HG03139 (cell line): ENCODE data around the gene COL18A1.
A peak's percentile ranks its signal among the peaks of the same experiment; 100 is the strongest.
"Not testable (repeated sequence)": the region's sequence is repeated elsewhere in the genome, so short reads cannot be mapped to it uniquely, and the experiment has no call there.

Source experiments
- ATAC-seq: cut with Tn5 transposase; IDR thresholded peaks from one replicate; pipeline ENCODE4 v1.9.1; 2021; ENCODE audit not compliant: unreplicated experiment

COL18A1 gene

DNA sequence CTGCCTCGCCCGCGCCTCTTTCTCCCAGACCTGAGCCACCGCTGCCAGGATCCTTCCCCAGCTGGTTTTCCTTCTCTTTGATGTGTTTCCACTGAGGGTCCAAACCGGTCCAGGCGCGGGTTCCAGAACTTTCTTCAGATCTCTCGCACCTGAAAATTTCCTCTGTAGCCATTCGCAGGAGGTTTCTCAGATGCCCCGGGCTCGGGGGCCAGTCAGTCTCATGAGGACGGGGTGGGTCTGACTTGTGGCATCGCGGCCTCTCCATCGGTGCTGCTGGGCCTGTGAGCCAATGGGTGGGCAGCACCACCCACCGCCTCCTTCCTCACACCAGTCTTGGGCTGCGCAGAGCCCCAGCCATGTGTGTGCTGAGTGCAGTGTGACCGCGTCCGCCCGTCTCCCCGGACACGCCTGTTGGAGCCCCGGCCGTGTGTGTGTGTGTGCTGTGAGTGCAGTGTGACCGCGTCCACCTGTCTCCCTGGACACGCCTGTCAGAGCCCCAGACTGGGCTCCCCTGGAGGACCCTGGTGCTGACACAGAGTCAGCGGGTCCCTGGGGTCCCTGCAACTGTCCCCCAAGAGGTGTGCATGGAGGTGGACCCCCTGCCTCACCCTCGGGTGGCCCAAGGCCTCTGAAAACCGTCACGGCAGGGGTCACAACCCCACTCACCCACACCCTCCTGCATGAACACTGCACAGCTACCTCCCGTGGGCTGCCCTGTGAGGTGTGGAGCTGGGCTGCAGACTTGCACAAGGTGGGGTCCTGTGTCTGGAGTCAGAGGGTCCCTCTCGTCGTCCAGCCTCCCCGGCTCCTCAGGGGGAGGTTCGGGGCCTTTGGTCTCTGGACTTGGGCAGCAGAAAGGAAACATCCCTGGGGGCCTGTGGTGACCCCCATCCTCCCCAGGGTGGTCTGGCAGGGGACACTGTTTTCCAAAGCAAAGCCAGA lies 20.2 kb downstream of the COL18A1 start:
- no peak for ATAC-seq

DNA sequence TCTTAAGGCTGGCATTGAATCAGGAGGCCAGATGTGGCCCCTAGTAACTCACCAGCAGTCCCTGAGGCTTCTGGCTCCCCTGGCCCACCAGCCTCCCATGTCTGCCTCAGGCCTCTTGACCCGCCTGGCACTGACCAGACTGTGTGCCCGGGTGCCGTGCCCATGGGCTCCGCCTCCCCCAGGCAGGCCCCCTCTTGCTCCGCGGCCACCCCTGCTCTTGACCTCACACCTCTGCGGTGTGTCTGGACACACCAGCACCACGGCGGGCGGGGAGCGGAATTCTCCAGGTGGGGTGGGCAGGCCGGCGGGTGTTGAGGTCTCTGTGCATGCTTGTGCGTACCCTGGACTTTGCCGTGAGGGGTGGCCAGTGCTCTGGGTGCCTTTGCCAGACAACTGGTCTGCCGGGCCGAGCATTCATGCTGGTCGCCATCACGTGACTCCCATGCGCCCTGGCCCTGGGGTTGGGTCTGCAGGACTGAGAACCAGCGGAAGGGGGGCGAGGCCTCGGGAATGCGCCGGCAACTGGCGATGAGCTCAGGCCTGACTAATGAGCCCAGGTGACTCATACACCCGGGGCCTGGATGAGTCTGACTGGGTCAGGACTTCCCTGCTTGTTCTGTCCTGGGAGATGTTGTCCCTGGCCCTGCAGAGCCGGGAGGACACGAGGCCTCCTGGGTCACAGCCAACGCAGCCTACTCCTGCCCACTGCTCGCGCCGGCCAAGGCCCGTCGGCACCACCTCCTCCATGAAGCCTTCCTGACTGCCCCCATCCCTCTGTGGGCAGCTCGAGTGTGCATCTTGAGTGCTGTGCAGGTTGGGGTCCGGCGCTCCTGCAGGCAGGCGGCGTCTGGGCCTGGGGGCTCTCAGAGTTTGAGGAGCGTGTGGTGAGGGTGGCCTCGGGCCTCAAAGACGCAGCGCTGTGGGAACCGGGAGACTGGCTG lies 22.6 kb downstream of the COL18A1 start:
- no peak for ATAC-seq

DNA sequence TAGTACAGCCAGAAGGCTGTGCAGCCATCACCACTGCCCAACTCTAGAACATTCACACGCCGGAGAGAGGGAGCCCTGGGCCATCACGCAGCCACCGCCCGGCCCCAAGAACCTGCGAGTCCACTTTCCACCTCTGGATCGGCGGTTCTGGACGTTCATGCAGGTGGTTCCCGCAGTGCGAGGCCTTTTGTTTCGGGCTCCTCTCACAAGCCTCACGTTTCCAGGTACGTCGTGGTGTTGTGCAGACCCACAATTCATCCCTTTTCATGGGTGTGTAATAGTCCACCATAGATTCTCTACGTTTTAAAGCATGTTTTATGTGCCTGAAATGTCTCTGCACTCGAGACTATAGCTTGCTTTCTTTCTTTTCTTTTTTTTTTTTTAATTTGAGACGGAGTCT lies 23.6 kb downstream of the COL18A1 start:
- ATAC-seq: no peak

DNA sequence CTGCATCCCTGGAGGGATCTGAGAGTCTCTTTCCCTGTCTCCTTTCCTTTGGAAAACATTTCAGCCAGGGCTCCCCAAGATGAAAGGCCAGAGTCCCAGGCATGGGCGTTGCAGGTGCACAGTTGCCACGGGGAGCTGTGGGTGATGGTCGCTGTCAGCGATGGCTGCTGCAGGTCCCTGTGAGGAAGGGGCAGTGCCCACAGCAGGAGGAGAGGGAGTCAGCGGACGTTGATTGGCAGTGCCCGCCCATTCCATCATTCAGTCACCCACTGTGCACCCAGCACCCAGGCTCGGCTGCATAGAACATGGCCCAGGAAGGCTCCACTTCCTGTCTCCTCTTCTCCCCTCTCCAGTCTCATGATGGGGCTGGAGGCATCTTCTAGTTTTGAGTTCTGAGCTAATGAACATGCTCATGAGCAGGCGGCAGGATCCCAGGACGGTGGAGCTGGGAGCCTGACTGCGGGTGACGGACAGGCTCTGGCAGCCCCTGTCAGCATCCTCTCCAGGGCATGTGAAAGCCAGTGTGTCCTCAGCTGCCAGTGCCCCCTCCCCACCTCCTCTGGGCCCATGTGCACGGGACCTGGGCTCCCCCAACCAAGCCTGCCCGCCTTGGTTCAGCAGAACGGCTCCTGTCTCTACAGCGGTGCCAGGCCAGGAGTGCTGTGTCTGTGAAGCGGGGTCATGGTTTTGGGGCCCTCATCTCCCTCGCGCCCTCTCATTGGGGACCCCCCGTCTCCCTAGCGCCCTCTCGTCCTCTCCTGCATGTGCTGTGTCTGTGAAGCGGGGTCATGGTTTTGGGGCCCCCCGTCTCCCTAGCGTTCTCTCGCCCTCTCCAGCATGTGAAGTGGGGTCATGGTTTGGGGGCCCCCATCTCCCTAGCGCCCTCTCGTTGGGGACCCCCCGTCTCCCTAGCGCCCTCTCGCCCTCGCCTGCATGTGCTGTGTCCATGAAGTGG lies 24.5 kb downstream of the COL18A1 start:
- ATAC-seq: no peak

DNA sequence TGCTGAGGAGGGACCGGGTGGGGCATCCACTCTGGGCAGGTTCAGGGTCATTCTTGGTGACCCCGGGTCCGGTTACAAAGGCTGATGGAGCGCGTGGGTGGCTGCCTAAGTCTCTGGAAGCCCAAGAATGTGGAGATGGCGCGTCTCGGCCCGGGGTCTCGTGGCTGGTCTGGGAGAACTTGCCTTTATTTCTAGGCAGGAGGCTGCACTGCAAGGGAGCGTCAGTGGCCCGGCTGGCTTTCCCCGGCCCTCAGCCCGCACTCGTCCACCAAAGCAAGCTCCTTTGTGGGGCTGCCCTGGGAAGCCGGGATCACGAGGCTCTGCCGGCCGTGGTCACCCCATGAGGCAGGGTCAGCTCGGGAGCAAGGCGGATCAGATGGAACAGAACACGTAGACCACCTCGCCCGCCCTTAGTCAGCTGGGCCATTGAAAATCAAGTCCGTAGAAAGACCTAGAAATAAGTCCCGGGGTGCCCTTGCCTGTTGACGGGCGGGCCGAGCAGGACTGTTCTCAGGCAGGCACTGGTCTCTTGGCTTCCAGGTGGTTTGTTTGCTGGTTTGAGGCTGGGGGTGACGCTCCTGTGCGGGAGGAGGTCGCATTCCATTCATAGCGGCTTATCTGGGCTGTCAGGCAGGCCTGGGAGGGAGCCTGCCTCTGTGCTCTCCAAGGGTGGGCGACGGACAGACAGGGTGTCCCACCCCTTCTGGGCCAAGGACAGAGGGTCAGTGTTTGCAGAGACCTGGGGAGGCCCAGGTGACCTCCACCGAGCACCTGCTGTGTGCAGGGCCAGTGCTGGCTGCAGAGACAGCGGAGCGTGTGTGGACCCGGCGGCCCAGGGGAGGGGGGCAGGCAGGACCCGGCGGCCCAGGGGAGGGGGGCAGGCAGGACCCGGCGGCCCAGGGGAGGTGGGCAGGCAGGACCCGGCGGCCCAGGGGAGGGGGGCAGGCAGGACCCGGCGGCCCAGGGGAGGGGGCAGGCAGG lies 25.8 kb downstream of the COL18A1 start:
- no peak for ATAC-seq

DNA sequence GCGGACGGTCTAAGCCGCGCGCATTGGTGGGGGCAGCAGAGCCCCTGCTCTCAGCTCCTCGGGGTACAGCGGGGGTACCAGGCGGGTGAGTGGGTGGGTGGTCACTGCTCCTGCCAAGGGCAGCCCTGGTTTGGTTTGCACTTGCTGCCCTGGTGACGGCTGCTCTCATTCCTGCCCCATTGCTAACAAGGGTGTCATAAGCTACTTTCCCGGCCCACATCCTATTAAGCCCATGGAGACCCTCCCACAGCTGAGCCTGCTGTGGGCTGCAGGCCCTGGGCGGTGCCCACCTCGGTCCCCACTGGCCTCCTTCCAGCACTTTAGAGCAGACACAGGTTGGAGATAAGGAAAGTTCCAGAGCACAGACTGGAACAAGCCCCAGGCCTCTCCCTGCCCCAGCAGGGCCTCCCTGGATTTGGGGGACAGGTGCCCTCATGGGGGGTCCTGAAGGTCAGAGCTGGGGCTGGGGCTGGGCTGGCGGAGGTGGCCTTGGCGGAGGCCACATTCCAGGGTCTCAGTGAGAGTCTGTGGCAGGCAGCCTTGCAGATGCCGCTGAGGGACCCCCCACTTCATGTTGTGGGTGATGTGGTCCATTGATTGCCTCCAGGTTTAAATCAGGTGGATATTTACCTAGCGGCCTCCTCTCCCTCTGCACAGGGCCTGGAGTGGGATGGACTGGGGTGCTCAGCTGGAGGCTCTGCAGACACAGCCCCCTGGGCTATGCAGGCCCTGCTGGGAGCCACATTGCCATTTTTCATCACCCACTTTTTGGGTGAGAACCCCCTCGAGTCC lies 27.0 kb downstream of the COL18A1 start:
- ATAC-seq: no peak

DNA sequence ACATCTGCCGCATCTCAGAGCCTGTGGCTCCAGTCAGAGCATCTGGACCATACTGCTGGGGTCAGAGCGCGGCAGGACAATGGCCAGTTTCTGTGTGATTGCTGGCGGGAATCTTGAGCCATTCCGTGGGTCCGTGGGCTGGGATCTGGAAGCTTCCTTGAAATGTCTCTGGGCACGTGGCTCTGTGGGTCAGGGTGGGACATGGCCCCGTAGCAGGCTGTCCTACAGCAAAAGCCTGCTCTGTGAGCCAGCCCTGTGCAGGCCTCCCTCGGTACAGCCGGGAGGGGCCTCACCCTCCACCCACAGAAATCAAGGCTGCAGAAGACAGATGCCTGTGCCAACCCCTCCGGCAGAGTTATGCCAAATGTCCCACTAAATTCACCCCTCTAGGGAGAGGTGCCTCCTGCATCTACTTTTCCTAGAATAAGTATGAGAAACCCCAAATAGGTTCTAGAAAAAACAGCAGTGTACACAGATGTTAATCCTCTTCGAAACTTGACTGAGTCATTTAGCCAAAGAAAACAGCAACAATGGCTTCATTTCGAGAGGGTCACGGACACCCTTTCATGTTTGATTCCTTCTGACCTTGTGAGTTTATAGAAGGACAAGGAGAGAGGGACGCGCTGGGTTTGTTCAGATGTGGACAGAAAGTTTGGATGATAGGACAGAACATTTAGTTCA lies 27.8 kb downstream of the COL18A1 start:
- no peak for ATAC-seq

DNA sequence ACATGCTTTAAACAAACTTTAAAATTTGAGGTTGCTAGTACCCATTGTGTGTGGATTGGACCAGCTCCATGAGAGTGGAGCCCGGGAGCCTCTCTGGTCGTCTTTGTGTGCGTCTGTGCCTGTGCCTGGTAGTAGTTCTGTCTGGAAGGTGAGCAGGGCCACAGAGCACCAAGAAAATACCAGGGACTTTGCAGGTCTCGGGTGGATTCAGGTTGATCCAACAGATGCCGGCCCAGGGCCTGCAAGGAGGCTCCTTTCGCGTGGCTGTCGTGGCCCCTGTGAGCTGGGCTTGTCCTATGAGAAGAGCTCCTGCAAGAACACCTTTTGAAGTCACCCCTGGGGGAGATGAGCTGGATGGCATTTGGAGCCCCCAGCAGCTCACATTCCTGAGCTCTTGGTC lies 28.3 kb downstream of the COL18A1 start:
- ATAC-seq: no peak

DNA sequence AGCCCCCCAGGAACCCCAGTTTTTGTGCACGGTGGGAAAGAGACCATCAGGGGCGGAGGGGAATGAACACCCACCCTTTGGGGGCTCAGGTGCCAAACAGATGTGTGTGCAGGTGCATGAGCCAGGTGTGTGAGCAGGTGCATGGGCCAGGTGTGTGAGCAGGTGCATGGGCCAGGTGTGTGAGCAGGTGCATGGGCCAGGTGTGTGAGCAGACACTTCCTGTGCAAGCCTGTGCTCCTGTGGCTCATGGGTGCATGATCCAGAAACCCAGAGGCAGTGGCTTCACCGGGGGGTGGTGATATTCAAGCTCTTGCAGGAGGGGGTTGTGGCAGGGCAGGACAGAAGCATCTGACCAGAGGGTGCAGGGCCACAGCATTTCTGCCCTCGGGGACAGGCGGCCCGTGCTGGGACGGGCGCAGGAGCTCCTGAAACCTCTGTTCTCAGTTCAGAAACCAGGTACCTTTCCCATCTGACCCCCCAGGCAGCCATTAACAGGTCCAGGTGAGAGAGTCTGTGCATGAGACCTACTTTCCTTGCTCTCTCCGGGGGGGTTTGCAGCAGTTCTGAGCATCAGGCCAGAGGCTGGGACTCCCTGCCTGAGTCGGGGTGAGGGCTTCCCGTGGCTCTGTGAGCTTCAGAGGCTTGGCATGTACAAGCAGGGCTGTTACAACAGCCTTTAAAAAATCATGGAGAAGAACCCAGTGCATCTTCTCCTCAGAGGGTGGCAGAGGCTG lies 29.1 kb downstream of the COL18A1 start:
- no peak for ATAC-seq

DNA sequence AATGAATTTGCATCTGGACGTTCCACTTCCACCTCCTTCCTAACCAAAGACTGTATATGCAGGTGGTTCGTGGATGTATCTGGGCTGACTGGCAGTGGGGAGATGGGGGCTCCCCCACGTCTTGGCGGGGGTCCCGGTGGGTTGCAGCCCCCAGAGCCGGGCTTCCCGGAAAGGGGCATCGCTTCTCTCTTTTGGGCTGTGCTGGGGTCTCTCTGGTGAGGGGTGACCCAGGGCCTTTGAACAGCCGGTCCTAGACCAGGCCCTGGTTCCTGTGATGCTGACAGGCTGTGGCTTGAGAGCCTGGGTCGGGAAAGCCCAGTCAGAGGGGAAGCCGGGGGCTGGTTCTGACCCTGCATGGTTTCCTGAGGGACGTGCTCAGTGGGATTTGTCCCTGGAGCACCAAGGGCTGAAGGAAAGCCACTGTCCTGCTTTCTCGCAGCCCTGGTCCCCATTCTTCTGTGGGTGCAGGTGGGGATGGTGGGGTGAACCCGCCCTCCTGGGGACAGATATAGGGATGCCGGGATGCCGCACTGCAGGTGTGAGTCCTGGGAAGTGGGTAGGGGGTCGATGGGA lies 29.8 kb downstream of the COL18A1 start:
- no peak for ATAC-seq

DNA sequence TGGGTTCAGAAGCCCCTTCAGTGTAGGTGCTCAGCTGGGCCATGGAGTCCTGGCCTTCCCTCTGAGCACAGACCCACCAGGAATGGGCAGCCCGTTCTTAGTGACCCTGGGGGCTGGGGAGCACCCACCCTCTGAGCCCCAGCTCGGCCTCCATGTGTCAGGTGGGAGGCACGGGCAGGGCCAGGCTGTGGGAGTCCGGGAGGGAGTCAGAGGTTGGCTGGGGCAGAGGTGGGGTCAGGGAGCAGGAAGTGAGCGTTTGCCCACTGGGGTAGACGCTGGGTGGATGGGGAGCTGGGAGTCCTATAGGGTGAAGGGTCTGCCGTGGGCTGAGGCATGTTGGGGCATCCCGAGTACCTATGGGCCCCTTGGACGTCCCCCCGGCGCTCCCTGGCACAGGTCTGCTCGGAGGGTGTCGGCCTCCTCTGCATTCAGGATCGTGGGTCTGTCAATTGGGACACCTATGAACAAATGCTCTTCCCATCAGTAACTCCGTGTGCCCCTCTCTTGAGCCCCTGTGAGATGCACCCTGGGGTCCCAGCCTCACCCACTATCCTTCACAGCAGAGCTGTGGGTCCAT lies 30.5 kb downstream of the COL18A1 start:
- no peak for ATAC-seq

DNA sequence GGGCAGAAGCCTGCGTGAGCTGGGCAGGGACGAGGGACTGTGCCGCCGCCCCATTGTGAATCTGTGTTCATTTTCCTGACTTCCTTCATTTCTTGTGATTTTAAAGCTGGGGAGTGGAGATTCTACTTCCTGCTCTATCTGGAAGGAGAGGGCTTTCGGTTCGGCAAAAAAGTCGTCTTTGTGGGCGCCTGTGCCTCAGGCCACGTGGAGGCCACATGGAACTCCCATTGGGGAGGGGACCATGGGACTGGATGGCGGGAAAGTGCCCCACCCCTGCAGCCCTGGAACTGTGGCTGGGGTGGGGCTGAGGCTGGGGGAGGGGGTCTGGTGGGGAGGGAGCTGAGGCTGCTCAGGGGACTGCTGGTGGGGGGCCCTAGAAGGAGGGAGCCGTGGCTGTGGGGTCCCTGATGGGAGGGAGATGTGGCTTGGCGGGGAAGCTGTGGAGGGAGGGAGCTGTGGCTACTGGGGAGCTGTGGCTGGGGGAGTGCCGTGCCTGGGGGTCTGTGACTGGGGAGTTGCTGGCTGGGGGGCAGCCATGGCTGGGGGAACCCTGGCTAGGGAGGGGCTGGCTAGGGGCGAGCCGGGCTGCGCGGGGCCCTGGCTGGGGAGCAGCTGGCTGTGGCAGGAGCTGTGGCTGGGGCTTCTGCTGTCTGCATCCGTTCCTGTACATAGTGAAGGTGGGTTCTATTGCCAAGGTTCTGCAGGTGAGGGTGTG lies 31.5 kb downstream of the COL18A1 start:
- ATAC-seq: no peak

DNA sequence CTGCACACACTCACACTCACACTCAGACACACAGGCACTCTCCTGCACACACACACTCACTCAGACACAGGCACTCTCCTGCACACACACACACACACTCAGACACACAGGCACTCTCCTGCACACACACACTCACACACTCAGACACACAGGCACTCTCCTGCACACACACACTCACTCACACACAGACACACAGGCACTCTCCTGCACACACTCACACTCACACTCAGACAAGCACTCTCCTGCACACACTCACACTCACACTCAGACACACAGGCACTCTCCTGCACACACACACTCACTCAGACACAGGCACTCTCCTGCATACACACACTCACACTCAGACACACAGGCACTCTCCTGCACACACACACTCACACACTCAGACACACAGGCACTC lies 32.9 kb downstream of the COL18A1 start:
- ATAC-seq: not testable (repeated sequence)

DNA sequence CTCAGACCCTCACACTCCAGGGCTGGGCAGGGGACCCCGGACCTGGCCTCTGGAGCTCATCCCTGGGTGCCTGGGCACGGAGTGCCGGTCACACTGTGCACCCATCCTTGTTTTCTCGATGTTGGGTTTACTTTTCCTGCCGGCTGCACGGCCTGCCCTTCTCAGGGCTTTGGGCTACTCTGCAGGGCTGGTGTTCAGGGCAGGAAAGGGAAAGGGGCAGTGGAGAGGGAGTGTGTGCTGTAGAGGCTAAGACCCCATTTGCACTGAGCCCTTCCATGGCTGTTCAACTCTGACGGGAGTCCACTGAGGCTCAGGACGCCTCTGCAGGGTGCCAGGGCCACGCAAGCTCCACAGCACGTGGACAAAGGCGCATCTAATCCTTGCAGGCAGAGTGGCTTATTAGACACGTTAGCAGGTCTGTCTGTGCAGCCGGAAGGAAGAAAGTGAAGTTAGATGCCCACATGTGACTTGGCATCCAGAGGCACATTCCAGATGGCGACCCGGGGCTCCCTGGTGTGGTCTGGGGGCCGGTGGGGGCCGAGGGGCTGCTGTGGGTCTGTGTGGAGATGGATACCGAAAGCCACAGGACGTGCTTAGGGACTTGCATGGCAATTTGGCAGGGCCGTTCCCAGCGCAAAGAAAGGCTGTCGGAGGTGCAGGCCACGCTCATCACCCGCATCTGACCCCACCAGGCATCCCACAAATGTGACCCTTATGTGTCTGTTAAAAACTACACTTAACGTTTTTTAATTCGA lies 33.6 kb downstream of the COL18A1 start:
- ATAC-seq: no peak

DNA sequence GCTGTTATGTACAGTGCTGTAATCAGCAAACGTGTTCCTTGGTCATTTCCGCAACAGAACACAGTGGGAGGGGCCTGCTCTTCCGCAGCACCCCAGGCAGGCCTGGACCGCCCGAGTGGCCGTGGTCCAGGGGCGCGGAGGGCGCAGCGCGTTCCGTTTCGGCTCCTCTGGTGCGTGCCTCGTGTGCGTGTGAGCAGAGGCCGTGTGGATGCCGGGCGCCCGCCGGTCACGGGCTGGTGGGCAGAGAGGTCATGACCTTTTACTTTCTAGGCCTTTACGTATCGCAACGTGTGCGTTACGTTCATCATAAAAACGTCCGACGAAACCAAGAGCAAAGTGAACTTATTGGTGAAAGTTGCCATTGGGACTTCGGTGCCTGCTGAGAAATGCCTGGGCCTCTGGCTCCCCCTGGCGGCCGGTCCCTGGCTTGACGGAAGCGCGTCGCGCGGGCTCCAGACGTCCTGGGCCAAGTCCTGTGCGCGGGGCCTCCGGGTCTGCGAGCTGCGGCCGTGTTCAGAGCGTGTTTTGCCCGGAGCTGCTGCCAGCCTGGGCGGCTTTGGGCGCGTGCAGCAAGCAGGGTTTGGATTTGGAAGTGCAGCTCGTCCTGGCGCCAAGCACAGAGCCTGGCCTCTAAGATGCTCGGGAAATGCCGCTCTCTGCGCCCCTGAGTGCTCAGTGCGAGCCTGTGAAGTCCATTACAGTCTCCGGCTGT lies 34.4 kb downstream of the COL18A1 start:
- ATAC-seq: peak; percentile 52
